Natural killer cell (primary cell): ENCODE results near the gene SEMA6B. TPM values are rescaled to one million over a fixed set of nuclear protein-coding genes. Genes with fewer than 3 reads are reported as not detected.

Experiments
- ATAC-seq, 3 donors: fragments of 150-1000 bp in 2 of 3; fragments of 200-7000 bp in 1 of 3; cut with Tn5 transposase; 1 replicate in 1 of 3; 2 replicates in 2 of 3; pipeline ENCODE4 v1.10.0; 2021; ENCODE audit warnings: mild to moderate bottlenecking in 2 of 3, moderate library complexity in 2 of 3
- DNase-seq, 2 donors: peaks; one replicate each; pipeline versions ENCODE4 v3.0.0 to v3.0.0-alpha.2; 2013 to 2021; ENCODE audit warnings: mixed read lengths in 1 of 2
- H3K27ac ChIP-seq: one replicate; pipeline ENCODE4 v1.5.1; 2013; ENCODE audit warnings: mild to moderate bottlenecking, low read length
- H3K27me3 ChIP-seq: one replicate; pipeline ENCODE4 v1.6.1; 2013; ENCODE audit warnings: low read length; ENCODE audit not compliant: control insufficient read depth, insufficient read depth
- H3K36me3 ChIP-seq: one replicate; pipeline ENCODE4 v1.6.1; 2013; ENCODE audit warnings: low read length; ENCODE audit not compliant: control insufficient read depth, insufficient read depth
- H3K4me1 ChIP-seq: one replicate; pipeline ENCODE4 v1.6.1; 2013; ENCODE audit warnings: low read length; ENCODE audit not compliant: control insufficient read depth, insufficient read depth
- H3K4me3 ChIP-seq: one replicate; pipeline ENCODE4 v1.5.1; 2013; ENCODE audit warnings: low read length
- H3K9me3 ChIP-seq: one replicate; pipeline ENCODE4 v1.6.1; 2013; ENCODE audit warnings: low read length; ENCODE audit not compliant: control insufficient read depth, insufficient read depth
- H3K27ac Mint-ChIP-seq, 2 donors: one replicate each; pipeline ENCODE4 v1.8.0; 2022; ENCODE audit warnings: mild to moderate bottlenecking in 2 of 2, mixed read lengths in 2 of 2, moderate library complexity in 1 of 2
- H3K27me3 Mint-ChIP-seq, 2 donors: one replicate each; pipeline ENCODE4 v1.8.0; 2022; ENCODE audit warnings: low read depth in 2 of 2, mixed read lengths in 2 of 2
- H3K36me3 Mint-ChIP-seq: one replicate; pipeline ENCODE4 v1.8.0; 2022; ENCODE audit warnings: mixed read lengths
- H3K4me1 Mint-ChIP-seq, 2 donors: one replicate each; pipeline ENCODE4 v1.8.0; 2022; ENCODE audit warnings: mixed read lengths in 2 of 2
- H3K4me3 Mint-ChIP-seq: one replicate; pipeline ENCODE4 v1.8.0; 2022; ENCODE audit warnings: mild to moderate bottlenecking, moderate library complexity, mixed read lengths
- H3K9me3 Mint-ChIP-seq, 2 donors: one replicate each; pipeline ENCODE4 v1.8.0; 2022; ENCODE audit warnings: mixed read lengths in 2 of 2
- WGBS: methylation state at CpG from one replicate; pipeline ENCODE4 v1.1.7; 2013; ENCODE audit warnings: missing lambda C conversion rate; ENCODE audit not compliant: insufficient coverage; 5-methylcytosine and 5-hydroxymethylcytosine counted together
- intact Hi-C: fragments of 100-400 bp; cut with micrococcal nuclease; formaldehyde crosslinking; loops from one replicate; pipeline ENCODE4 v1.14.2; 2022
- total RNA-seq, 4 donors: library from RNA; stranded (reverse); fragments of 120-200 nt in 1 of 4; gene quantifications; one replicate each; pipeline versions ENCODE4 v1.2.3 to v1.2.4, GENCODE V29; 2013 to 2022
- TF ChIP-seq, protein P1 (sequence below): fragments of 200-600 bp; IDR thresholded peaks from one replicate; pipeline ENCODE4 v1.8.0; 2022; ENCODE audit warnings: antibody characterized with exemption

SEMA6B gene
- total RNA-seq, 3 donors from 2014 or later (not counting 1 experiment from before 2014, with no cell fraction given) = 0.50 to 5.4 TPM; not detected in 1

- Mint-ChIP-seq H3K4me3 (no peak overlapping the region), H3K4me1 (peaks cover 10% of the 10 kb centered on the region in 2 donors), H3K27me3 (peaks cover 25% of the 10 kb centered on the region in 2 donors), H3K36me3 (no peaks in the 10 kb centered on the region), H3K9me3 (no peaks in the 10 kb centered on the region), H3K27ac (no peak overlapping the region)
- 12% methylated on average over 43 of the region's 45 CpGs for WGBS
- Histone ChIP-seq H3K27ac (no peak overlapping the region), H3K4me3 (no peak overlapping the region), H3K4me1 (peaks cover 20% of the 10 kb centered on the region), H3K36me3 (no peaks in the 10 kb centered on the region), H3K27me3 (peaks cover 36% of the 10 kb centered on the region), H3K9me3 (no peaks in the 10 kb centered on the region)
- DNase-seq (no peak), ATAC-seq (no peak)
- TF ChIP-seq, protein P1, sequence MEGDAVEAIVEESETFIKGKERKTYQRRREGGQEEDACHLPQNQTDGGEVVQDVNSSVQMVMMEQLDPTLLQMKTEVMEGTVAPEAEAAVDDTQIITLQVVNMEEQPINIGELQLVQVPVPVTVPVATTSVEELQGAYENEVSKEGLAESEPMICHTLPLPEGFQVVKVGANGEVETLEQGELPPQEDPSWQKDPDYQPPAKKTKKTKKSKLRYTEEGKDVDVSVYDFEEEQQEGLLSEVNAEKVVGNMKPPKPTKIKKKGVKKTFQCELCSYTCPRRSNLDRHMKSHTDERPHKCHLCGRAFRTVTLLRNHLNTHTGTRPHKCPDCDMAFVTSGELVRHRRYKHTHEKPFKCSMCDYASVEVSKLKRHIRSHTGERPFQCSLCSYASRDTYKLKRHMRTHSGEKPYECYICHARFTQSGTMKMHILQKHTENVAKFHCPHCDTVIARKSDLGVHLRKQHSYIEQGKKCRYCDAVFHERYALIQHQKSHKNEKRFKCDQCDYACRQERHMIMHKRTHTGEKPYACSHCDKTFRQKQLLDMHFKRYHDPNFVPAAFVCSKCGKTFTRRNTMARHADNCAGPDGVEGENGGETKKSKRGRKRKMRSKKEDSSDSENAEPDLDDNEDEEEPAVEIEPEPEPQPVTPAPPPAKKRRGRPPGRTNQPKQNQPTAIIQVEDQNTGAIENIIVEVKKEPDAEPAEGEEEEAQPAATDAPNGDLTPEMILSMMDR = no peak
- intact Hi-C loops = no loop called here
These were observed 25.4 kb upstream of the SEMA6B start for GRCh38 chr19:4584670-4585460.

GRCh38 chr19:4583961-4584669 lies 24.6 kb upstream of the SEMA6B start:
- H3K27me3 ChIP-seq = peaks cover 42% of the 10 kb centered on the region
- TF ChIP-seq, protein P1 = no peak
- no peak overlapping the region for H3K4me3 Mint-ChIP-seq
- no peaks in the 10 kb centered on the region for H3K9me3 Mint-ChIP-seq
- no peaks in the 10 kb centered on the region for H3K9me3 ChIP-seq
- intact Hi-C loops = no loop called here
- WGBS = 4% methylated on average over 49 of the region's 49 CpGs
- no peak overlapping the region for H3K27ac Mint-ChIP-seq
- H3K27ac ChIP-seq = no peak overlapping the region
- peak in 2 of 3 donors; percentile 31 to 44 for ATAC-seq
- peaks cover 27 to 30% of the 10 kb centered on the region in 2 donors for H3K27me3 Mint-ChIP-seq
- H3K4me1 ChIP-seq = peaks cover 20% of the 10 kb centered on the region
- H3K4me3 ChIP-seq = no peak overlapping the region
- no peaks in the 10 kb centered on the region for H3K36me3 Mint-ChIP-seq
- no peak for DNase-seq
- no peaks in the 10 kb centered on the region for H3K36me3 ChIP-seq
- H3K4me1 Mint-ChIP-seq = peaks cover 10% of the 10 kb centered on the region in 2 donors

- Mint-ChIP-seq H3K9me3 (no peaks in the 10 kb centered on the region), H3K27ac (no peak overlapping the region), H3K4me3 (no peak overlapping the region), H3K4me1 (peaks cover 10% of the 10 kb centered on the region in 2 donors), H3K27me3 (peaks cover 36 to 38% of the 10 kb centered on the region in 2 donors), H3K36me3 (no peaks in the 10 kb centered on the region)
- TF ChIP-seq, protein P1 = no peak
- peaks cover 42% of the 10 kb centered on the region for H3K27me3 ChIP-seq
- intact Hi-C loops = no loop called here
- no peak overlapping the region for H3K27ac ChIP-seq
- H3K4me3 ChIP-seq = no peak overlapping the region
- H3K36me3 ChIP-seq = no peaks in the 10 kb centered on the region
- DNase-seq (no peak), ATAC-seq (no peak)
- 30% methylated on average over 16 of the region's 16 CpGs for WGBS
- H3K9me3 ChIP-seq = no peaks in the 10 kb centered on the region
- H3K4me1 ChIP-seq = peaks cover 20% of the 10 kb centered on the region
These were observed 23.7 kb upstream of the SEMA6B start for GRCh38 chr19:4582980-4583842.
